HG03097 (cell line): ENCODE results near the gene EFNA1.

Experiments used
- ATAC-seq: cut with Tn5 transposase; IDR thresholded peaks from one replicate; pipeline ENCODE4 v1.9.1; 2021; ENCODE audit not compliant: unreplicated experiment, low FRiP score

EFNA1 gene

DNA sequence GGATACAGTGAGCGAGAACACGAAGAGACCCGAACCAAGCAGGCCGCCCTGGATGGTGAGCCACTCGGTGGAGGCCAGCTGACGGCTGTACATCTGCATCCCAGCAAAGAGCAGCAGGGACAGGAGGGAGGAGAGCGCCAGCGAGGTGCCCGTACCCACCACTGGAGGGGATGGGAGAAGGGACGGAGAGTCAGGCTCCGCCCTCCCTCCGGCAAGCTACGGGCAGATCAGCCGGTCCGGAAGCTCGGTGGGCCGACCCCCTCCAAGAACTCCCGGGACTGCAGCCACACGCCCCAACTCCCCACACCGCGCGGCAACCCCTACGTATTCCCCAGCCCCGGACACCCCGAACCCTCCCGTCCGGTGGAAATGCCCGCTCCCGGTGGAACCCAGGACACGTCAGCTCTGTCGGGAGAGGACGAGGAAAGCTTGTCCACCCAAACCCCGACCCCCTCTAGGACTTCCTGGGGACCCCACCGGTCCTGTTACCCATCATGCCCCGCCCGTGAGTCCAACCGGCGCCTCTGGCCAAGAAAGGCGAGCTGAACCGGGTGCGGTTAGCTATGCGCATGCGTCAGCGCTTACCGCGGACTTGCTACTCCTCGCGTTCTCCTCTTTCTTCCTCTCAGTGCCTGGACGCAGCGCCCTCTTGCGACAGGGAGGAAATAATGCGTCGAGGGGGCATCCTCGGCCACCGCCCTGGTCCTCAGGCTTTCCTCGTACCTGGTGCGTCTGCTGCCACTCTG, 45.2 kb downstream of the EFNA1 start, which contains the start of gene KRTCAP2:
KRTCAP2 (minus strand) TSS at position 573 of the 746 bp plus-strand sequence; CDS start at position 493, 80 bp downstream.
- peak; percentile 73 for ATAC-seq

GRCh38 chr1:155173478-155174323, 46.0 kb downstream of the EFNA1 start, which contains the start of gene TRIM46:
Gene TRIM46 (plus strand): TSS chr1:155173849. CDS start chr1:155173967, 118 bp downstream.
- ATAC-seq = no peak

- no peak for ATAC-seq
These were observed 46.9 kb downstream of the EFNA1 start for GRCh38 chr1:155174324-155175280.

GRCh38 chr1:155175281-155175926, 47.7 kb downstream of the EFNA1 start:
- ATAC-seq = no peak

- ATAC-seq = no peak
These were observed 48.3 kb downstream of the EFNA1 start for GRCh38 chr1:155175927-155176371.

DNA sequence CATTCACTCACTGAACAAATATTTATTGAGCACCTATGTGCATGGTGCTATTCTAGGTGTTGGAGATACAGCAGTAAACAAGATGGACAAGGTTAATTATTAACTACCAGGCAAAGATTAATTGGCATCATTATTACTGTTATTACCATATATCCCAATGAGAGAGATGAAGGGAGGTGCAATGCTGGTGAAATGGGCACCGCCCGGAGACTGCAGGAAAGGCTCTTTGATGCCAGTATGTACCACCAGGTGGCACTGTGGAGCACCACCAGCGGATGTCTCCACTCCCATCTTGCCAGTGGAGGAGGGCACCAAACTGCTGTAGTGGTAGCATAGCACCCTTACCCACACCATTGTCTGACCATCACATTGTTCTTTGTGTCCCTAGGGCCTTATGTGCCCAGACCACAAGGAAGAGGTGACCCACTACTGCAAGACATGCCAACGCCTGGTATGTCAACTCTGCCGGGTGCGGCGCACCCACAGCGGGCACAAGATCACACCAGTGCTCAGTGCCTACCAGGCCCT, 48.9 kb downstream of the EFNA1 start:
- ATAC-seq = no peak

GRCh38 chr1:155177192-155177917, 49.7 kb downstream of the EFNA1 start:
- ATAC-seq = no peak

DNA sequence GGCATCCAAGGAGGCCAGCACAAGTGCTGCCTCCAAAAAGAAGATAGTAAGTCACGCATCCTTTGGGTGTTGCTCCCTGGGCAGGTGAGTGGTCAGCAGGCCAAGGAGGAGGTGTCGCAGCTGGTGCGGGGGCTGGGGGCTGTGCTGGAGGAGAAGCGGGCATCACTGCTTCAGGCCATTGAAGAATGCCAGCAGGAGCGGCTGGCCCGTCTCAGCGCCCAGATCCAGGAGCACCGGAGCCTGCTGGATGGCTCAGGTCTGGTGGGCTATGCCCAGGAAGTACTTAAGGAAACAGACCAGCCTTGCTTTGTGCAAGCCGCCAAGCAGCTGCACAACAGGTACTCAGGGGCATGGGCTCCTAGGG, 50.2 kb downstream of the EFNA1 start:
- ATAC-seq = no peak

DNA sequence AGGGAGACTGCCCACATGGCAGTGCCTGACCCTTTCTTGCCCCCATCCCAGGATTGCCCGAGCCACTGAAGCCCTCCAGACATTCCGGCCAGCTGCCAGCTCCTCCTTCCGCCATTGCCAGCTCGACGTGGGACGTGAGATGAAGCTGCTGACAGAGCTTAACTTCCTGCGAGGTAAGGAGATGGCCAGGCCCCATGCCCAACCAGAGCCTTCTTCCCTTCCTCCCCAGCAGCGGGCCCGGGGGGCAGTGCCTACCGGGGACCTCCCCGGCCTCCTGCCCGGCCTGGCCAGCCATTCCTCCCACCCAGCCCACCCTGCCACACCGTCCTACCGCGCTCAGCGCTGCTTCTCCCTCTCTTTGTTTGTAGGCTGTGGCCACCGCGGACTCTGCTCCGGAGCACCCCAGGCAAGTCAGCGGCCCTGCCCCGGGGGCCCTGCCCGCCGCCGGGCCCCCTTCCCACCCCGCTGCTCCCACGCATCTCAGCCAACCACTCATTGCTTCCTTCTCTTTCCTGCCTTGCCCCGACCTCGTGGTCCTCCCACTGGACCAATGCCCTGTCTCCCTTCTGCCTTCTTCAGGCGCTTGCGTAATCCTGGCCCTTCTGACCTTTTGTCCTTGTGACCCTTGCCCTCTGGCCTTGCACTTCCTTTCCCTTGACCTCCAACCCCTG, 50.9 kb downstream of the EFNA1 start:
- no peak for ATAC-seq

DNA sequence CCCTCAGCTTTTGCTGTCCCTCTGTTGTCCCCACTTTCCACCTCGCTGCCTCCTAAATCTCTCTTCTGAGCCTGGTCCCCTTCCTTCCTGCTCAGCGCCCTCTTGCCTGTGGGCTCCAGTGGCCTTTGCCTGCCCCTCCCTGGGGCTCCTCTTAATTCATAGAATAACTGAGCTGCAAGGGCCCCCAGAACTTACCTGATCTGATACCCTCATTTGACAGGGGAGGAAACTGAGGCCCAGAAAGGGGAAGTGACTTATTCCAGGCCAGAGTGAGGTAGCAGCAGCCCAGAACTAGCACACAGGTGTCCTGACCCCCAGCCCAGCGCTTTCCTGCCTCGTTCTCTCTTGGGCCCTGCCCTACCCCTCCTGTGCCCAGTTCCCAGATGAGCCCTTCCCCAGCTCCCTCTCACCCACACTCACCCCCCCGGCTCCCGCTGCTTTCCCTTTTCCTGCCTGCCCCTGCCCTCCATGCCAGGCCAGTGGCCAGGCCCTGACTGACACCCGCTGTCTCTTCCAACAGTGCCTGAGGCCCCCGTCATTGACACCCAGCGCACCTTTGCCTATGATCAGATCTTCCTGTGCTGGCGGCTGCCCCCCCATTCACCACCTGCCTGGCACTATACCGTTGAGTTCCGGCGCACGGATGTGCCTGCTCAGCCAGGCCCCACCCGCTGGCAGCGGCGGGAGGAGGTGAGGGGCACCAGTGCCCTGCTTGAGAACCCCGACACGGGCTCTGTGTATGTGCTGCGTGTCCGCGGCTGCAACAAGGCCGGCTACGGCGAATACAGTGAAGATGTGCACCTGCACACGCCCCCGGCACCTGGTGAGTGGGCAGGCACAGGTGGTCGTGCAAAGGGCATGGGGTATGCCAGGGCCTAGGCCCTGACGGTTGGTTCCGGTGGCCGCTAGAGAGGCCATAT, 51.7 kb downstream of the EFNA1 start:
- ATAC-seq = no peak

DNA sequence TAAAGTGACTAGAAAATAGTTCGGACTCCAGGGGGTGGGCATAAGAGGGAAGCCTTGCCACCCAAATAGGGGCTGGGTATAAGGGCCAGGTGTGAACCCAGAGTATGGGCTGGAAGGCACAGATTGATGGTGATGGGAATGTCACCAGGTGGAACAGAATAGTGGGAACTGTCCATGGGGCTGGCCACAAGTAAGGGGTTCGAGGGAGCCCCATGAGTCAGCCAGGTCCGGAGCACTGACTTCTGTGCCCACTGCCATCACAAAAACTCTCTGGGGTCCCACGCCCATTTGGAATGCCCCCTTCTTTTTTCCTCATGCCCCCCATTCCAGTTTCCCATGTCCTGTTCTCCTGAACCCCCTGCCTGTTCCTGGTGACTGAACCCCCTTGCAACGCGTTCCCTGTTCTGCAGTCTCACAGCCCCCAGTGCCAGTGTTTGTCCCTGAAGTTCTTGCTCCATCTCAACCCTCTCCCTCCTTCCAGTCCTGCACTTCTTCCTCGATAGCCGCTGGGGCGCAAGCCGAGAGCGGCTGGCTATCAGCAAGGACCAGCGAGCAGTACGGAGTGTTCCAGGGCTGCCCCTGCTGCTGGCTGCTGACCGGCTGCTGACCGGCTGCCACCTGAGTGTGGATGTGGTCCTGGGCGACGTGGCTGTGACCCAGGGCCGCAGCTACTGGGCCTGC, 53.8 kb downstream of the EFNA1 start:
- no peak for ATAC-seq

- ATAC-seq = no peak
These were observed 54.4 kb downstream of the EFNA1 start for GRCh38 chr1:155182052-155182550.

- ATAC-seq = no peak
These were observed 56.1 kb downstream of the EFNA1 start for GRCh38 chr1:155183775-155184221.

DNA sequence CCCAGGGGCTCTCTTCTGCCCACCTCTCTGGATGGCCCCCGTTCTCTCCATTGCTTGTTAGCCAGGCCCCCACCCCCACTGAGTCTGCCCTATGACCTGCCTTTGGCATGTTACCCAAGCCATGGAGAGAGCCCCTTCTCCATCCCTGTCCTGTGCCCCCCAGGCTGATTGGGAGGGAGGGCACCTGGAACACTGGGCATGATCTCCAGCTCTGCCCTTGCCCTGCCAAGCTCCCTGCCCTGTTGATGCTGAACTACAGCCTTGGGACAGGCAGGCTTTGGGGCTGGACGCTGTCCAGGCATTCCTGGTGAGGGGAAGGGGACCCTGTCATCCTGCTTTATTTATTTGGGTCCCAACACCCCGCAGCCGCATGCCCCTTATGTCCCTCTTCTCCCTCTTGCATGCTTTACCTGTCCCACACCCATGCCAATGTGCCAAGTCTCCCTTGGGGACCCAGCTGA, 56.7 kb downstream of the EFNA1 start:
- no peak for ATAC-seq
